HCEC 1CT (cell line): ENCODE measurements around the gene KANSL3.
"Not testable (repeated sequence)": the region's sequence is repeated elsewhere in the genome, so short reads cannot be mapped to it uniquely, and the experiment has no call there.

Experiments used
- DNase-seq: peaks from one replicate; pipeline ENCODE4 v3.0.0-alpha.2; 2017

The KANSL3 gene

GRCh38 chr2:96654791-96655190, 16.7 kb upstream of the KANSL3 start:
- not testable (repeated sequence) for DNase-seq

GRCh38 chr2:96651793-96652192, 13.7 kb upstream of the KANSL3 start:
- DNase-seq: no peak

GRCh38 chr2:96649342-96649741, 11.2 kb upstream of the KANSL3 start:
- no peak for DNase-seq

GRCh38 chr2:96648306-96648930, 10.3 kb upstream of the KANSL3 start:
- DNase-seq: no peak

GRCh38 chr2:96647681-96648080, 9.6 kb upstream of the KANSL3 start:
- no peak for DNase-seq

GRCh38 chr2:96642564-96643360, 4.7 kb upstream of the KANSL3 start, which contains the start of gene FER1L5:
Gene FER1L5 (plus strand): TSS chr2:96642764. CDS start chr2:96642837, 73 bp downstream.
- peak; percentile 88 for DNase-seq

GRCh38 chr2:96637385-96638143, 548 bp downstream of the KANSL3 start:
- DNase-seq: peak; percentile 87

- no peak for DNase-seq
Measured at GRCh38 chr2:96636551-96637171, 1.5 kb downstream of the KANSL3 start.

GRCh38 chr2:96633641-96634040, 4.5 kb downstream of the KANSL3 start:
- no peak for DNase-seq

GRCh38 chr2:96631804-96632435, 6.2 kb downstream of the KANSL3 start:
- DNase-seq: peak; percentile 84

- no peak for DNase-seq
Measured at GRCh38 chr2:96626553-96626942, 11.6 kb downstream of the KANSL3 start.

GRCh38 chr2:96625571-96626552, 12.2 kb downstream of the KANSL3 start:
- DNase-seq: no peak

- DNase-seq: no peak
Measured at GRCh38 chr2:96623116-96623515, 15.0 kb downstream of the KANSL3 start.

GRCh38 chr2:96622544-96622943, 15.6 kb downstream of the KANSL3 start:
- DNase-seq: no peak

GRCh38 chr2:96618596-96619283, 19.4 kb downstream of the KANSL3 start:
- no peak for DNase-seq

- no peak for DNase-seq
Measured at GRCh38 chr2:96617012-96617411, 21.1 kb downstream of the KANSL3 start.

GRCh38 chr2:96616535-96616934, 21.6 kb downstream of the KANSL3 start:
- no peak for DNase-seq

- DNase-seq: no peak
Measured at GRCh38 chr2:96616128-96616527, 22.0 kb downstream of the KANSL3 start.

- DNase-seq: peak; percentile 39
Measured at GRCh38 chr2:96608469-96609455, 29.4 kb downstream of the KANSL3 start.
